Activated CD4-positive, alpha-beta T cell treated with anti-CD3 and anti-CD28 coated beads, Interleukin-2, Interleukin-4, amounts not matched to agents 100 ng/mL and 50 ng/mL, durations not matched to agents 16 hours and 8 hours (primary cell): ENCODE data around the gene SYNGR1.
"Not testable (repeated sequence)": the region's sequence is repeated elsewhere in the genome, so short reads cannot be mapped to it uniquely, and the experiment has no call there.

ENCODE experiments used
- DNase-seq: peaks from one replicate; pipeline ENCODE4 v3.0.0-alpha.2; 2020; ENCODE audit warnings: low spot score

The SYNGR1 gene

DNA sequence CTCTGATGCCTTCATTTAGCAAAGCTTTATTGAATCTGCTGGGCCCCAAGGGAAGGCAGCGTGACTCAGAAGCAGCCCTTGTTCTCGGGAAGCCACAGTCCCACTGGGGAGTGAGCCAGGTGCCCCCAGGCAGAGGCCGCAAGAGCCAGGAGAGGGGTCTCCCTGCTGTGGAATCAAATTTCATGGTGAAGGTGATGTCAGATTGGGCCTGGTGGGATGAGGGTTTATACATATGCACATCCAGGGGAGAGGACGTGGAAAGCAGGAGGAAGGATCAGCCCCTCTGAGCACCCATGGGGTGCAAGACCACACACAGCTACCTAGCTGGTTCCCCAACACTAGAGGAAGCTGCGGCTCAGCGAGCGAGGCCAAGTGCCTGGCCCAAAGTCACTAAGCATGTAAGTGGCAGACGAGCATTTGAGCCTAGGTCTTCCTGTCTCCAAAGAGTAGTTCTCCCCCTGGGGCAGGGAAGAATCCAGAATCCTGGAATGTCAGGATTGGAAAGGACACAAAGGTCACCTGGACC lies 2.0 kb downstream of the SYNGR1 start:
- DNase-seq: no peak

DNA sequence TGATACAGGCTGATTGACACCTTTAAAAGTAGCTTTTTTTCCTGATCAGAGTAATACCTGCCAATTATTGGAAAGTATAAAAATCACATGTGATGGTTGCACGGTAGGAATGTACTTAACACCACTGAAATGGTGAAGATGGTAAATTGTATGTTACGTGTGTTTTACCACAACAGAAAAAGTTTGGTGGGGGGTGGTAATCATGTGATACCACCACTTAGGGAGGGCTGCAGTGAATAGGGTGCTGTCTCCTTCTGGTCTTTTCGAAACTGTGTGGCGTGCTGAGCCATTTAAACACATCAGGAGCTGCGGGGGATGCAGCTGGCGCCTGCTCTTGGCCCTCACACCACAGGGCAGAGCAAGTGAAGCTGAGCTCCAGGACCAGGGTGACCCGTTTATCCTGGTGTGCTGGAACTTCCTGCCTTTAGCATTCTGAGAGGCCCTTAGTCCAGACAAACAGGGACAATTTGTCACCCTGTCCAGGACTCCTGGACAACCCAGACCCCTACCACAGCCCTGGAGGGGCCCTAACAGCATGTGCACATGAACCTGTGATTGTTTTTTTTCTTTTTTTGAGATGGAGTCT lies 2.6 kb downstream of the SYNGR1 start:
- DNase-seq: no peak

DNA sequence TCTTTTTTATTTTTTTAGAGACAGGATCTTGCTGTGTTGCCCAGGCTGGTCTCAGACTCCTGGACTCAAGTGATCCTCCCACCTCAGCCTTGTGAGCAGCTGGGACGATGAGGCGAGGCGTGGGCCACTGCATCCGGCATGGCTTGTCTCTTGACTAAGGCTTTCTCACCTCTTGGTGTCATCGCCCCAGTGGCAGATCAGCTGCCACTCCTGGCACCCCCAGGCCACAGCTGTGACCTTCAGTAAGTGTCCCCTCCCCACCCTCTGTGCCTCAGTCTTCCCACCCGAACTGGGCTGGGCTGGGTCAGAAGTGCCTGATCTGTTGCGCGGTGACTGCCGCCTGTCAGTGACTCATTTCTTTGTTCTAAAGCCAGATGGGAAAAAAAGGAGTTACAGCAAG lies 3.6 kb downstream of the SYNGR1 start:
- DNase-seq: no peak

DNA sequence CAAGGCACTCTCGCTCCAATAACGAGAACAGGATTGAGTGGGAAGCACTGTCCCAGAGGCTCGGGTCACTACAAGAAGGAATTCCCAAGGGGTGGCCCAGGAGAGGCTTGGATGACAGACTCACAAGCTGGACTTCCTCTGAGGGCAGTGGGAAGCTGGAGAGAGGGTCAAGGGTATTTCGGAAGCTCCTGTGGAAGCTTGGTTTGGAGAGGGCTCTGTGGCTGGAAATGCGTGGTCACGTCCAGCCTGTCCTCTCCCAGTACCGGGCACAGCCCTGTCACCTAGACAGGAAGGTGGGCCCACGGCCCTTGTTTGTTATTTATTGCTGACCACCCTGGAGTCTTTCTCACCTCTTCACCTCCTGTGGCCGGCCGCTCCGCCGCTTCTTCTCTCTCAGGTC lies 5.3 kb downstream of the SYNGR1 start:
- DNase-seq: no peak

DNA sequence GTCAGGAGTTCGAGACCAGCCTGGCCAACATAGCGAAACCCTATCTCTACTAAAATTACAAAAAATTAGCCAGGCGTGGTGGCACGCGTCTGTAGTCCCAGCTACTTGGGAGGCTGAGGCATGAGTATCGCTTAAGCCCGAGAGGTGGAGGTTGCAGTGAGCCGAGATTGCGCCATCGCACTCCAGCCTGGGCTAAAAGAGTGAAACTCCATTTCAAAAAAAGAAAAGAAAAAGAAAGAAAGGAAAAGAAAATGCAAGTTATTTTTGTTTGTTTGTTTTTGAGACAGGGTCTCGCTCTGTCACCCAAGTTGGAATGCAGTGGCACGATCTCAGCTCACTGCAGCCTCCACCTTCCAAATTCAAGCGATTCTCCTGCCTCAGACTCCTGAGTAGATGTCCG lies 6.0 kb downstream of the SYNGR1 start:
- not testable (repeated sequence) for DNase-seq

- DNase-seq: no peak
Observed at GRCh38 chr22:39356464-39356863, 6.7 kb downstream of the SYNGR1 start.

- DNase-seq: not testable (repeated sequence)
Observed at GRCh38 chr22:39357110-39358108, 7.6 kb downstream of the SYNGR1 start.

DNA sequence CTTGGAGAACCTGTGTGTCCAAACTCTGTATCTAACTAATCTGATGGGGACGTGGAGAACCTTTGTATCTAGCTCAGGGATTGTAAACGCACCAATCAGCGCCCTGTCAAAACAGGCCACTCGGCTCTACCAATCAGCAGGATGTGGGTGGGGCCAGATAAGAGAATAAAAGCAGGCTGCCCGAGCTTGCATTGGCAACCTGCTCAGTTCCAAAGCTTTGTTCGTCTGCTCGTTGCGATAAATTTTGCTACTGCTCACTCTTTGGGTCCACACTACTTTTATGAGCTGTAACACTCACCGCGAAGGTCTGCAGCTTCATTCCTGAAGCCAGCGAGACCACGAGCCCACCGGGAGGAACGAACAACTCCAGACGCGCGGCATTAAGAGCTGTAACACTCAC lies 8.4 kb downstream of the SYNGR1 start:
- not testable (repeated sequence) for DNase-seq

DNA sequence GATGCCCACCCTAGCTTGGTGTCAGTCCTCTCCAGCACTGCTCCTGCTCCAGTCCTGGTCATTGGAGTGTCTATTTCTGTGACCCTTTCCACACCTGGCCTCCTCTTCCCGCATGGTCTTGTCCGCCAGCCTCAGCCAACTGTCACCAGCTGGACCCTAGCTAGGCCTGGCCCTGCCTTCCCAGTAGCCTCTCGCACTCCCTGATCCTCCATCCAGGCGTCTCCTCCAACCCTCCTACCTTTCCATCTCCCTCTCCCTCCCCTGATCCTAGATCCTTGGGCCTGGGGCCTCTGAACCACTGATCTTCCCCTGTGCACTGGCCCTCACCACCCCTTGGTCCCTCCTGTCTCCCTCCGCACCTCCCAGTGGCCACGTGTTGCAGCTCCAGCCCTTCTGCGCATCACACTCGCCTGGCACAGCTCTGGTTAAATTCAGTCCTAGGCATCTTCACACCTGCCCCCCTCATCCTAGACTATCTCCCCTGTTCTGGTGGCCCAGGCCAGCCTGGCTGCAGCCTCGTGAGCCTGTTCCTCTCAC lies 9.9 kb downstream of the SYNGR1 start:
- DNase-seq: no peak

DNA sequence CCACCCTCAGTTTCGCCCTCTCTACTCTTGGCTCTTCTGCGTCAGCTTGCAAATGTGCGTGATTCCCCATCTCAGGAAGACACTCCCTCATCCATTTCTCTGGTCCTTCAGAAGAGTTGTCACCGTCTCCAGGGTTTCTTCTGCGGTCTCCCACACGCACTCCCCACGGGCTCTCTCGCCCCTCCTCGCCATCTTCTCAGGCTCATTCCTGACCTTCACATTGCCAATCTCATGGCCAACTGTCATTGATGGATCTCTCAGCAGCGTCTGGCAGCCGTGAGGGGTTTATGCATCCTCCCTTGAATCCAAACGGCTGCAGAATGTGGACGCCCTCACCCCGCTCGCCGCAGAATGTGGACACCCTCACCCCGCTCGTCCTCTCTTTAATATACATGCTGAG lies 10.5 kb downstream of the SYNGR1 start:
- no peak for DNase-seq

GRCh38 chr22:39360674-39361413 lies 11.1 kb downstream of the SYNGR1 start:
- DNase-seq: no peak

DNA sequence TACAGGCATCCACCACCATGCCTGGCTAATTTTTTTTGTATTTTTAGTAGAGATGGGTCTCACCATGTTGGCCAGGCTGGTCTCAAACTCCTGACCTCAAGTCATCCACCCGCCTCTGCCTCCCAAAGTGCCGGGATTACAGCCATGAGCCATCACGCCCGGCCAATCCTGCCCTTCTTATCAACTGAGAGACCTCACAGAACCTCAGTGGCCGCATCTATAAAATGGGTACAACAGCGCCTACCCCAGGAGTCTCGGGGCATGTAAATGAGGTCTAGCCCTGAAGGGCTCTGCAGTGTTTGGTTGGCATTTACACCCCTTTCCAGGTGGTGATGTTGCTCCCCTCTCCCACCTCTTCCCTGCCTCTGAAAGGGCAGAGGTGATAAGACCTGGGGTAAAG lies 11.7 kb downstream of the SYNGR1 start:
- no peak for DNase-seq

DNA sequence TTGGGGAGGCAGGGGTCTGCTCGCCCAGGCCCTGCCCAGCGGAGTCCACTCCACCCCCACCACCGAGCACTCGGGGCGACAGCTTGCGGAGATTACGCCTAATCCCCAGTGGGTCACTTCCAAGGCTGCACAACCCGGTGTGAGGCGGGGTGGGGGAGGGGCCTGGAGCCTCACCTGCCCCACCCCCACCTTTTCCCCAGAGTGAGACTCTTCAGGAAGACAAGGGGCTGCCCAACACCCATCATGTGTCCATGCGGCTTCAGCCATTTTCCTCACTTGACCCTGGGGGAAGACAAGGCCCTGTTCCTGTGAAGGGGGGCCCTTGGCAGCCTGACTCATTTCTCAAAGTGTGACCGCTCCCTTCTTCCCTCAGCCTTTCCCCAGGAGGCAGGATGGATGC lies 12.5 kb downstream of the SYNGR1 start:
- no peak for DNase-seq

- no peak for DNase-seq
Observed at GRCh38 chr22:39362932-39363331, 13.1 kb downstream of the SYNGR1 start.

DNA sequence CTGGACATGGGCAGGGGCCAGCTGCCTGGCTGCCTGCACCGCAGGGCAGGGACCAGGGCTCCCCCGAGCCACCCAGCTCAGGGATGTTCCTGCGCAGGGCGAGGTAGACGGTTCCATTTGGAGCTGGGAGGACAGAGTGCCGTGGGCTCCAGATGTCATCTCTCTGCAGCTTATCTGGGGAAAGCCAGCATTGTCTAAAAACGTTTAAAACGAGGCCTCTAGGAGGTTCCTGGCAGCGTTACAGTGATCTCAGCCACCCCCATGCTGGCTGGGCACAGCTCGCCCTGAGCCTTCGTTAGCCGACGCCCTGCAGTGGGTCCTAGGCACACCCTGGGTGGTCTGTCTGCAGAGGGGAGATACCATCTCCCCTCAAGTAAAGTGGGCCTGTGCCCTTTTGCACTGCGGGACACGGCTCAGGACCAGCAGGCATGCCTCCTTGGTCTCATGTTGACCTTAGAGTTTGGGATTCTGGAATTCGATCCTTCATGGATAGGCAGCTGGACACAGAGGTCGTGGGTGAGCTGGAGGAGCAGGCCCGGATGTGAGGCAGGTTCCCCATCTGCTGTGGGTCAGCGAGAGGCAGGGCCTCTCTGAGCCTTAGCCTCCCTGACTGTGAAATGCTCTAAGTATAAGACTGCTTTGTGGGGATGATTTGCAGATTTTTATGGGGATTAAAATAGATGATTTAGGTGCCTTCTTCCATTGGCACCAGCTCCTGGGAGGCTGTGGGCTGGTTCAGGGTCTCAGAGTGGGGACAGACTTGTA lies 14.1 kb downstream of the SYNGR1 start:
- DNase-seq: no peak

GRCh38 chr22:39364714-39365491 lies 15.1 kb downstream of the SYNGR1 start:
- DNase-seq: no peak

DNA sequence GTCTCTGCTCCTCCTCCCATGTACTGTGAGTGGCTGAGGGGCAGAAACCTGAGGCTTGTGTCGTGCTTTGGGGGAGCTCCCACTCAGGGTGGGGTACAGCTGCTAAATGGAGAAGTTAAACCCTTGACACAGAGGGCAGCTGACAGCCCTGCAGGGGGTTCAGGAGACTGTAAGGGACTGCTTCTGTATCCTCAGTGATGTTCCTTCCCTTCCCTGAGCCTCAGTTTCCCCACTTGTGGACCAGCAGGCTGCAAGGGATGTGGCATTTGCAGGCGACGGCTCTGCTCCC lies 15.6 kb downstream of the SYNGR1 start:
- DNase-seq: no peak

- no peak for DNase-seq
Observed at GRCh38 chr22:39367035-39367434, 17.2 kb downstream of the SYNGR1 start.

DNA sequence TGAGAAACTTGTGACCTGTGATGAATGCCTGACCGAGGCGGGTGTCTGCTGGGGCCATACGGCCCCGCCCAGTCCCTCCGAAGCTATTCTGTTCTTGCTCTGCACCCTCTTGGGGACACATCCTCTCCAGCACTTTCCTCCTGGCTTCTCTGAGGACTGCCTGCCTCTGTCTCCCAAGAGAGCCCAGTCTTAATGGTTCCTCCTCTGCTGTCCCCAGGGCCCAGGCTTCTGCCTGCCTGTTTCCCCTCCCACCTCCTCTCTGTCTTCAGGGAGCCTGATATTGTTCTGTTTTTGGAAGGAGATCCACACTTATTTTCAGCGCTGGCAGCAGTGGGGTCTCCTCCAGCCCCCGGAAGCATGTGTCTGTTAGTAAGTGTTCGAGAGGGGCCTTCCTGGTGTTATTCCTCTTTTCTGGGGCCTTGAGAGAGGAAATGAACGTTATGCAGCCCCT lies 18.7 kb downstream of the SYNGR1 start:
- no peak for DNase-seq

- DNase-seq: no peak
Observed at GRCh38 chr22:39369186-39369585, 19.4 kb downstream of the SYNGR1 start.

- no peak for DNase-seq
Observed at GRCh38 chr22:39369586-39369985, 19.8 kb downstream of the SYNGR1 start.
